CD4-positive, alpha-beta T cell treated with Interferon alpha-2 for 1 hour (primary cell): ENCODE results near the gene EIF5.
"Not testable (repeated sequence)": the region's sequence is repeated elsewhere in the genome, so short reads cannot be mapped to it uniquely, and the experiment has no call there.

Experiments used
- DNase-seq, 2 donors: peaks; one replicate each; pipeline ENCODE4 v3.0.0-alpha.2; 2020 to 2022

EIF5 gene

DNA sequence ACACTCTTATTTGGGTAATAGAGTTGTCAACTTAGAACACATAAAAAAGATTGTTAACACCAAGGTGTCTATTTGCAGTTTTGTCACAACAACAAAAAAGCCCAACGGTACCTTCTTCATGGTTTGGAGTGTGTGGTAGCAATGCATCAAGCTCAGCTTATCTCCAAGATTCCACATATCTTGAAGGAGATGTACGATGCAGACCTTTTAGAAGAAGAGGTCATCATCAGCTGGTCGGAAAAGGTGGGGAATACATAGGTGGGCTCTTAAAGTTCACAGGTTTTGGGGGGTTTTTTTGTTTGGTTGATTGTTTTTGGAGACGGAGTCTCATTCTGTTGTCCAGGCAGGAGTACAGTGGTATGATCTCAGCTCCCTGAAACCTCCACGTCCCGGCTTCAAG lies 5.5 kb downstream of the EIF5 start:
- no peak for DNase-seq

DNA sequence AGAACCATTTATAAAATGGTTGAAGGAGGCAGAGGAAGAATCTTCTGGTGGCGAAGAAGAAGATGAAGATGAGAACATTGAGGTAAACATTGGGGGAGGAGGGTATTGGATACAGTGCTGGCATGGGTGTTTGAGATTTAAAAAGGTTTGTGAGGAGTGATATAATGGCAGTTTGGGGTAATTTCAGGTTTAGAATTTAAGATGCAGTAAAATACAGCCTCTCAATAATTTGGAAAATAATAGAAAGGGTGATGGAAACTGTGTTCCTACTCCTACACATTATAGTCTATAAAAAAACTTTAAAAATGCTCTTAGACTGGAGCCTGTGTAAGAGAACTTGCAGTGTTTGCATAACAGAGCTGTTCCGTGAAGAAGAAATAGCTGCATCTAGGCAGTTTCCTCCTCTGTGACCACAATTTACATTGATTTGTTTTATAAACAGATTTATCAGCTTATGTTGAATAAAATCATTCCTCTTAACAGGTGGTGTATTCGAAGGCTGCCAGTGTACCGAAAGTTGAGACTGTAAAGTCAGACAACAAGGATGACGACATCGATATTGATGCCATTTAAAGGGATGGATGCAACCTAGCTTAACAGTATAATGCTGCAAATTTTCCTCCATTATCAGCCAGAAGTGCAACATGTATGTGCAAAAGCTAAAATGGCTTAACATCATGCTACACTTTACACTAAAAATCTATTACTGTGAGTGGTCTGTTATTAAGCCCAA lies 6.6 kb downstream of the EIF5 start:
- no peak for DNase-seq

DNA sequence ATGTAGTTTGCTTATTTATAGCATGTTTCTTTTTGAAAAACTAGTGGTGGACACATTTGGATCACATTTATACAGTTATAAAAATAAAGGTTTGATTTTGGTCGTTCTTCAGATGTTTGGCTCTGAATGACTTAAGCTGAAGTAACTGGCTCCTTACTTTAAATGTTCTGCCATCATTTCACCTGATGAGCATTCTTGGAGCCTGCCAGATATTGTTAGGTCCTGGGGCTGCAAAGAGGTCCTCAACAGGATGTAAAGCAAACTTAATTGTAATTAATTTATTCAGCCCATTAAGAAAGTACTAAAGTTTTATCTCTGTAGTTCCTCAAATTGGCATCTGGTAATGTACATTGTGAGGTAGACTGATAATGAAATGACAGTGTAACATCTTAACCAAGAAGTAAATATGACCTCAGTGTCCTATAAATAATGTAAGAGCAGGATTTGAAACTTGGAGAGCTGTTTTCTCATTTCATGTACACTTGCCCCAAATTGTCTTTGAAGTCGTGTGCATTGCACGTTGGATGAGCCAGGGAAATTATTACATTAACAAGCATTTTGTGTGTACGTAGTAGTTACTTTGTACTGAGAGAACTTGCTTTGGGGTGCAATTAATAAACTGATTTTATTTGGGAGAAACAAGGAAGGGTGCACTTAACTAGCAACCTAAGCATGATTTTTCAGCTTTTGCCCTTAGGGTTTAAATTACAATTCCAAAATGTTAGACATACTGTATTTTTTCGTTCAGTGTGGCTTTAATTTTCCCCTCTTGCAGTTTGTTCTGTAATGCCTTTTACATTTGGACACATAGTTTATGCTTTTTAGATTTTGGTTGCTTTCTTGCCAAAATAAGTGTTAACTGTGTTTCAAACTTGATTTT lies 7.5 kb downstream of the EIF5 start:
- DNase-seq, result no peak

DNA sequence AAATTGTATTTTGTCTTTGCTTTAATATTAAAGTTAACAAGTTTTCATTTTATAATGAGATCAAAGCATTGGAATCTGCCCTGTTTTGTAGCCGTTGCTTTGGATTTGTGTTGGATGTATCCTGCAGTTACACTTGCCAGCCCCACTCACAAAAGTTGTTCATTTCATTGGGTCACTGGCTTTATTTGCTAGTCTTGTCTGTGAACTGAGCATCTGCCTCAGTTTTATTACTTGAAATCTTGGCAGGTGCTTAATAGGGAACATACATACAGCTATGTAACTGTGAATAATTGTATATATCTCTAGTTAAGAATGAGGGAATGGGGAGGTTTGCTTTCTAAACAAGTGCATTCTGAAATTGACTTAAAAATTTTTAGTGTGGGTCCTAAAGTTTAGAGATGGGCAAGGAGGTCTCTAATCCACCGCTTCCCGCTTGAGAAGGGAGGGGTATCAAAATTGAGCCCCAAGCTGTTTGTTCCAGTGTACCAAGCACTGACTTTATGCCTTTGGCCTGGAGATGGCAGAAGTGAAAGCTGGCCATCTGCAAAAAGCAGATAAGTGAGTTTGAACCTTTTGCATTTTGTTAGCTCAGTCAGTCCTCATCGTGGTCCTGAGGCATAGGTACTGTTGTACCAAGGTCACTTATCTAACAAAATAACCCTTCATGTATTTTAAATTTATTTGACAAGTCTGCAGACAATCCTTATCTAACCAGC lies 9.3 kb downstream of the EIF5 start:
- no peak for DNase-seq

DNA sequence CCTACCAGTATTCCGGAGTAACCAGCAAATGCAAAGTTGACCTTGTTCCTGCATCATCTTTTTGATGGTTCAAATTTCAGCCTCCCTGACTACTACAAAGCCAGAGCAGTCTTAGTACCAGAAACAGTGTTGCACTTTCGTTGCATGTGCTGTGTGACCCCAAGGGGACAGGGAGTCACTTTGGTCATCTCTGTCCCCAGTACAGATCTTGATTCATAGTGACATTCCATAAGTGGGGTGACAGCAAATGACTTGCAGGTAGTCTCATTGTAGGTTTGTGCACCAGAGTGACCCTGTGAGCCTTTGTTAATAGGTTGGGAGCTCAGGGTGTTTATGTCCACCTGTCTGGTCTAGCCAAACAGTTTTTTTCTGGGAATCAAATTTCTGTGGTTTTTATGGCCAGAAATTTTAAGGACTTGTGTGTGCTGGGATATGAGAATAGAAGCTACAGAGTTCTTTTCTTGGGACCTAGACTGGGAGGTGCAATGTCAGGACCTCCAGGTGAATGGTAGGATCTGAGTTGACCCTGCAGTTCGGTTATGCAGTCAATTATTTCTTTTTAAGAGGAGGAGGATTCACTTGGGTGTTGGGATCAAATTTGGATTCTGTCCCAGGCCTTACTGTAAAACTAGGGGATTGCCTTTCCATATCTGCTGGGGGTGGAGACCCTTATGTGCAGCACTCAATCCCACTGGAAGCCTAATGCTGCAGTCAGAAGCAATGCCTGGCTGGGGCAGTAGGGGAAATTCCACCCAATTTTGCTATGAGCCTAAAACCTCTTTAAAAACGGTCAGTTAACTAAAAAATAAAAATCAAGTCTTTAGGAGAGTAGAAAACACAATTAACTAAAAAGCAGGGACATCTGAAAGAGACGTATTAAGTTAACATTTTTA lies 10.1 kb downstream of the EIF5 start:
- no peak for DNase-seq

DNA sequence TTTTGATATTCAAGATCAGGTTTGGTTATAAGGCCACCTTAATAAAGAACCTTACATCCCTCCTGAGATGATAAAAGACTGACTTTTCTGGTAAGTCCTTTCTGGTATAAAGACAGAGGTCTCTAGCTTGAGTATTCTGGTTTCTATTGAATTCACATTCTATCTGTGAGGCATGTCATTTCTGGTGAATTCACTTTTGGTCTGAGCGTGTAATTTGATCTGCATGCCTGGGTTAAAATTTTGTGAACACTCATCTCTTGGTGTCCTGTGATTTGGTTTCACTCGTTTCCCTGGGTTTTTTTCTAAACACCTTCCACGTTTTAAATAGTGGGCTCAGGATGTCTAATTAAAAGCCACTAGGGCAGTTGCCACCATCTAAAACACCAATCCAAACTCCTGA lies 12.2 kb downstream of the EIF5 start:
- no peak for DNase-seq

DNA sequence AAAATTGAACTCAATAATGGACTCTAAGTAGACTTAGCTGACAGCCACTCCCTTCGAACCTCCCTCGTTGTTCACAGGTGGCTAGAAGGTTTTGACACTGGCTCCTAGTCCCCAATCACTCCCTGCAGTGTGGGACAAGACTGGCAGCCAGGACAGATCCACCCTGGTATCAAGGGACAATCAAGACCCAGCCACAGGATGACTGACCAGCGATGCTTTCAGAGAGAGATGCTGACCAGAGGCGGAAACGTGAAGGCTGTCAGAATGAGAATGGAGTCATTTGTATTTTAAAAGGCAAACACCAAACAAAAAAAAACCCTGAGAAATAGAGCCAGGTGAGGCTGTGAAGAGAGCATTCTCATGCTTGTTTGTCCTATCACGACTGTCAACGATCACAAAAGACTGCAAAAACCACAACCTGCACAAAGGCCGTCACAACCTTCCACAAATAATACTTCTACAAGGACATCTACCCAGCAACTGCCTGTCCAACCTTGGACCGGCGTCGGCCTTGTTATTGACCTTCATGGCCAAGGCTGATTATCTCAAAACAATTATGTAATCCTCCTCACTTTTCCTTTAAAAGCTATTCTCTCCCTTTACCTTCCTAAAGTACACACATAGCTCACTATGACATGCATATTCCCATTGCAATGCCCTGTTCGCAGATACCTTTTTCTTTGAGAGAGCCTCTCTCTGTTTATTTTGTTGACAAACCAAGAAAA lies 13.2 kb downstream of the EIF5 start:
- DNase-seq, result no peak

DNA sequence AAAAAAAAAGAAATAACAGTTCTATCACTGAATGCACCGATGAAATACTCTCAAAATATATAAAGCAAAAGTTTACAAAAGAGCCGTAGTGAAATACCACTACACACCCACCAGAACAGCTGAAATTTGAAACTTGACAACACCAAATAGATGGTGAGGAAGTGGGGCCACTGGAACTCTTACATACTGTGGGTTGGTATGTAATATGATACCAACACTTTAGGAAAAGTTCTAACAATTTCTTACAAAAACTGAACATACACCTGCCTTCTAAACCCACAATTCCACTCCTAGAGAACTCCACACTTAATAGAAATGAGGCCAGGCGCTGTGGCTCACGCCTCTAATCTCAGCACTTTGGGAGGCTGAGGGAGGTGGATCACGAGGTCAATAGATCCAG lies 14.1 kb downstream of the EIF5 start:
- DNase-seq, result no peak

DNA sequence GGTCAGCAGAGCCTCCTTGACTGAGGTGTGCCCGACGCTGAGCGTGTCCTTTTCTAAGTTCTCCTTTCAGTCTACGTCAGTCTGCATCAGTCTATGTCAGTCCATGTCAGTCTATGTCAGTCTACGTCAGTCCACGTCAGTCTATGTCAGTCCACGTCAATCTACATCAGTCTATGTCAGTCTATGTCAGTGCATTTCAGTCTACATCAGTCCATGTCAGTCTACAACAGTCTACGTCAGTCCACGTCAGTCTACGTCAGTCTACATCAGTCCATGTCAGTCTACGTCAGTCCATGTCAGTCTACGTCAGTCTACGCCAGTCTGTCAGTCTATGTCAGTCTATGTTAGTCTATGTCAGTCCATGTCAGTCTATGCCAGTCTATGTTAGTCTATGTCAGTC lies 15.9 kb downstream of the EIF5 start:
- DNase-seq, result no peak

DNA sequence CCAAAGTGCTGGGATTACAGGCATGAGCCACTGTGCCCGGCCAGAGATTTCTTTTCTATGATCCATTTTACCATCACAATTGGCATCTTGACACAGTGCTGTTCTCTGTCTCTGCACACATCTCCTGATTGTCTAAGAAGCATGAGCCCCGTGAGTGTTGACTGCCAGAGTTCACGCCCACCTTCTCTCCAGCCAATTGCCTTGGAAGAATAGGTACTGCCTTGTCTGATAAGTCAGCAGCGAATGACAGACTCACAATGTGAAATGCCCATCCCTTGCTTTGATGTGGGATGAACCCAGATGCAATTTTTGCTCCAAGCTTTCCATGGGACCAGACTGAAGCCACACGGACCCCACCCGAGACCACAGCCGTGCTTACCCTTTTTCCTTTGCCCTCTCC lies 19.3 kb downstream of the EIF5 start:
- no peak for DNase-seq

DNA sequence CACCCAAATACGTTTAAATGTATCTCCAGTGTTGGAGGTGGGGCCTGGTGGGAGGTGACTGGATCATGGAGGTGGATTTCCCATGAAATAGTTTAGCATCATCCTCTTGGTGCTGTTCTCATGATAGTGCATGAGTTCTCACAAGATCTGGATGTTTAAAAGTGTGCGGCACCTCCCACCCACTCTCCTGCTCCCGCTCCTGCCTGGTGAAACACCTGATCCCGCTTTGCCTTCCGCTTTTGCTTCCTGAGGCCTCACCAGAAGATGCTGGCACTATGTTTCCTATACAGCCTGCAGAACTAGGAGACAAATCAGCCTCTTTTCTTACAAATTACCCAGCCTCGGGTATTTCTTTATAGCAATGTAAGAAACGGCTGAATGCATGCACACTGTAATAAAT lies 20.1 kb downstream of the EIF5 start:
- DNase-seq, result no peak

DNA sequence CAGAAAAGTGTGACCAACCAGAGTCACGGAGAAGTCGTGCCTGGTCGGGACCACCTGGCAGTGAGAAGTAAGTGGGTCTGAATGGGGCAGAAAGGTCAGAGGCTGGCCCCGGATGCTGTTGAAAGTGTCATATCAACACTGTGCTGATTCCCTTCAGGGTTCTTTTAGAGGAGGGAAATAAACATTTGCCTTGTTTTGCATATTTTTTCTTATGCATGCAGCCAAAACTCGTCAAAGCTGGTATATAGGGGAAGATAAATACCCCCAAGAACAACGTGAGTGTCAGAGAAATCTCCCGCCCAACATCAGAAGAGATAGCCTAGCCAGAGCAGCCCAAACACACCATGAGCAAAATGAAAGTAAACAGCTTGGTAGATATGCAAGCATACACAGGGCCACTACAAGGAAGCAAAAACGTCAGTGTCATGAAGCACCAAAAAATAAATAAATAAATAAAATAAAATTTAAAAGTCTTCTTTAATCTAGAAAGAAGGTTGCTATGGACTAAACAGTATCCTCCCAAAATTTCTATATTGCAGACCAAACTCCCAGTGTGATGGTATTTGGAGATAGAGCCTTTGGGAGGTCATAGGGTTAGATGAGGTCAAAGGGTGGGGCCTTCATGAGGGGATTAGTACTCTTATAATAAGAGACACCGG lies 22.1 kb downstream of the EIF5 start:
- DNase-seq, result no peak

DNA sequence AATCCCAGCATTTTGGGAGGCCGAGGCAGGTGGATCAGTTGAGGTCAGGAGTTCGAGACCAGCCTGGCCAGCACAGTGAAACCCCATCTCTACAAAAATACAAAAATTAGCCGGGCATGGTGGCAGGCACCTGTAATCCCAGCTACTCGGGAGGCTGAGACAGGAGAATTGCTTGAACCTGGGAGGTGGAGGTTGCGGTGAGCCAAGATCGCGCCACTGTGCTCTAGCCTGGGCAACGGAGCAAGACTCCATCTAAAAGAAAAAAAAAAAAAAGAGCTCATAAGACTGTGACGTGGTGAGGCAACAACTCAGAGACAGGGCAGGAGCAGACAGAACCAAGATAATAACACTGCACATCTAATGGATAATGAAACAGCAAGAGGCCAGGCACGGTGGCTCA lies 23.5 kb downstream of the EIF5 start:
- not testable (repeated sequence) for DNase-seq

DNA sequence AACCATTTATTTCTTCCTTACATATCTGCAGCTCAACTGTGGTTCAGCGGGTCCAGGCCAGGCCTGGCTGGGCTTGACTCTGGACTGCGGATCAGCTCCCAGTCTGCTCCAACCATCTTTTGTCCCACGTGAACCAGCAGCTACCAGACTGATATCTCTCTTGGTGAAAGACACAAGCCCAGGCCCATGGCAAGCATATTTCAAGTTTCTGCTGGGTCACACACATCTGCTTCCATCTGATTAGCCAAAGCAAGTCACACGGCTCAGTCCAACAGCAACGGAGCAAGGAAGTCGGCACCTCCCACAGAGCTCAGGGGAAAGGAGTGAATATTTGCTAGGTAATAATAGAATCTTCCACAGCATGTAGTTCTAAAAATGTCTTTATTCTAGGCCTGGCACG lies 26.5 kb downstream of the EIF5 start:
- no peak for DNase-seq

DNA sequence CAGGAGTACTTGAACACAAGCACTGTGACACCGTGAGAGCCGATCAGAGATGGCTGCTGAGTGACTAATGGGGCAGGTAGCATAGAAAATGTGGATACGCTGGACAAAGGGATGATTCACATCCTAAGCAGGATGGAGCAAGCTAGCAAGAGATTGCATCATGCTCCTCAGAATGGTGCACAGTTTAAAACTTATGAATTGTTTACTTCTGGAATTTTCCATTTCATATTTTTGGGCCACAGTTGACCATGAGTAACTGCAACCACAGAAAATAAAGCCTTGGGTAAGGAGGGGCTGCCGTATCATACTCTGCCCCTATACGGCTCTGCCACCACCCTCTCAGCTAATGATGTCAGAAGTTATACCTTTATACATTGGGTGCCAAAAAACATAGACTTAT lies 27.8 kb downstream of the EIF5 start:
- no peak for DNase-seq

DNA sequence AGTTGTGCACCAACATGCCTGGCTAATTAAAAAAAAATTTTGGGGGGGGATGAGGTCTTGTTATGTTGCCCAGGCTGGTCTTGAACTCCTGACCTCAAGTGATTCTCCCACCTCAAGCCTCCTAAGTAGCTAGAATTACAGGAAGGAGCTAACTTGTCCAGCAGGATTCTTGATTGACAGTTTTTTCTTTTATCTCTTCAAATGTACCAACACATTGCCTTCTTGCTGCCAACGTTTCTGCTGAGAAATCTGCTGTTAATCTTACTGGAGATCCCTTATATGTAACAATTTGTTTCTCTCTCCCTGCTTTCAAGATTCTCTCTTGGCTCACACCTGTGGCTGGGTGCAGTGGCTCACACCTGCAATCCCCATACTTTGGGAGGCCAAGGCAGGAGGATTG lies 28.7 kb downstream of the EIF5 start:
- DNase-seq, result no peak

DNA sequence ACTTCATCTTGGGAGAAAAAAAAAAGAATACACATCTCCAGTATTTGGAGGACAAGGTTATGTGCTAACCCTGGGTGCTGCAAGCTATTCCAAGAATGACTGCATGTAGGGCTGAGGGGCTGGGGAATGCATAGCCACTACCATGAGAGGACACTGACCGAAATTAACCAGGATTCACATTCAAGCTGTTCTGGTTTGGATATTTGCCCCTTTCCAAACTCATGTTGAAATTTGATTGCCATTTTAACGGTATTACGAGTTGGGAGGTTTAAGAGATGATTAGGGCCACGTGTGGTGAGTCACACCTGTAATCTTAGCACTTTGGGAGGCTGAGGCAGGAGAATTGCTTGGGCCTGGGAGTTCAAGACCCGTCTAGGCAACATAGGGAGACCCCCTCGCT lies 32.7 kb downstream of the EIF5 start:
- no peak for DNase-seq

DNA sequence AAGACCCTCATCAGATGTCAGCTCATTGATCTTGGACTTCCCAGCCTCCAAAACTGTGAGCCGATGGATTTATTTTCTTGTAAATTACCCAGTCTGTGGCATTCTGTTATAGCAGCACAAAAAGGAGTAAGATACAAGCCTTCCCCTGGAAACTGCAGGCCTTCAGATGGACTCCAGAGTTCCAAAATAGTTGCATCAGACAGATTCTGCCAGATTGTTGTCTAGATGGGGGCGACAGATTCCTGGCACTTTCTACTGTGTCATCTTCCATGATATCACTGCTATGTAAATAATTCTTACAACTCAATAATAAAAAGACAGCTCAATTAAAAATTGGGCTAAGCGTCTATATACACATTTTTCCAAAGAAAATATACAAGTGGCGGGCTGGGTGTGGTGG lies 34.0 kb downstream of the EIF5 start:
- no peak for DNase-seq

DNA sequence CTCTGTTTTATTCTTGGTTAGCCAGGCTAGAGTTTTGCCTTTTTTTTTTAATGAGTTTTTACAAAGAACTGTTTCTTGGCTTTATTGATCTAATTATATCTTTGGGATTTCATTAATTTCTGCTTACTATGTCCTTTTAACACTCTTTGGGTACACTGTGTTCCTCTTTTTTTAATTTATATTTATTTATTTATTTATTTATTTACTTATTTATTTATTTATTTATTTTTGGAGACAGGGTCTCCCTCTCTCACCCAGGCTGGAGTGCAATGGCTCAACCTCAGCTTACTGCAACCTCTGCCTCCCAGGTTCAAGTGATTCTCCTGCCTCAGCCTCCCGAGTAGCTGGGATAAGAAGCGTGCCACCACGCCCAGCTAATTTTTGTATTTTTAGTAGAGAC lies 36.0 kb downstream of the EIF5 start:
- DNase-seq, result no peak

DNA sequence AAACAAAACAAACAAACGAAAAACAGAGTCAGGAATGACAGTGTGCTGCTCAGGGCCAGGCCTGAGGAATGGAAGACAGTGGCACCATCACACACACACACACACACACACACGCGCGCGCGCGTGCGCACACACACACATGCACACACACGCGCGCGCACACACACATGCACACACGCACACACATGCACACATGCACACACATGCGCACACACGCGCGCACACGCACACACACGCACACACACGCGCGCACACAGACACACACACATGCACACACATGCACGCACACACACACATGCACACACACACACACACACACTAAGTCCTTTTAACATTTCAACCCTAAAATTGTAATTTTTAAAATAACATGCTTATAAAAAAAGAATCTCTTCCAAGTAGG lies 38.0 kb downstream of the EIF5 start:
- no peak for DNase-seq

DNA sequence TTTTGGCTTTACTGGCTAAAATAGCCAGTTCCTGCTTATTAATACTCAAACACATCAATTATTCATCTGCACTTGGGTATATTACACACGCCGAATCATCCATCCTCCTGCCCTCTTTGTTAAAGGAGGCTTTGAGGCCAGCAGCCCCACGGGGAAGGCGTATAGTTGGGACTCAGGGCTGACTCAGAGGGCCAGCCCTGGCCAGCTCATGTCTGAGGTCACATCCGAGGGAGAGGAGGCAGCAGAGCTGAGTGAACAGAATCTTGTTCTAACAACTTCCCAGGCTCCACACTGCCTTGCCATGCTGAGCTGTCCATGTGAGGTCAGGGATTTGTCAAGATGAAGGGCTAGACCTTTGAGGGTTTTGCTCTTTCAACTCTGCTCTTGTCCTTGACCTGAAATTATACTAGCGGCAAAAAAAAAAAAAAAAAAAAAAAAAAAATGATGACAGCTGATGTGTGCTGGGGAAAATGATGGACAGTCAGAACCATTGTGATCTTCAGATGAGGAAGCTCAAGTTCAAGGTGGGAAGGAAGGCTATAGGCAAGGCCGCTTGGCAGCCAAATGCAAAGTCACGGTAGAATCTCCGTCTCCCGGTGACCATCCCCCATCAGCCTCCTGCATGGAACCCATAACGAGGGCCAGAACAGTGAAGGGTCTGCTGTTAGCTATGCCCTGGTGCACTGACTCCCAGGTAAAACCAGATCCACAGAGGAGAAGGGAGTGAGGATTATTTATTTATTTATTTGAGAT lies 38.7 kb downstream of the EIF5 start:
- no peak for DNase-seq
